ENCODE data around the gene RAB35.

The RAB35 gene

DNA sequence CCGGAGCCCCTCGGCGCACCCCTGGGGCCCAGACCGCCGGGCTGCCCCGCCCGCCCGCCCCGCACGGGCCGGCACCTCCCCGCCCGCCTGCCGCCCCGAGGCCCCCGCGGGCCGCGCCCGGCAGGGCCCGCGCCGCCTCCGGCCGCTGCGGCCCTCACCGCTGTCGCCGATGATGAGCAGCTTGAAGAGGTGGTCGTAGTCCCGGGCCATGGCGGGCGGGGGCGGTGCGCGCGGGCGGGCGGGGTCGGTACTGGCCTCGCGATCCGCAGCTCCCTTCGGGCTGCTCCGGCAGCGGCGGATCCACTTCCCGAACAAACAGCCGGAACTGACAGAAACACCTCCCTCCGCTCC is at the start of gene RAB35:
RAB35 (minus strand) TSS at position 313 of the 351 bp plus-strand sequence; CDS start at position 210, 103 bp downstream.
- FAIRE-seq, result no peak

DNA sequence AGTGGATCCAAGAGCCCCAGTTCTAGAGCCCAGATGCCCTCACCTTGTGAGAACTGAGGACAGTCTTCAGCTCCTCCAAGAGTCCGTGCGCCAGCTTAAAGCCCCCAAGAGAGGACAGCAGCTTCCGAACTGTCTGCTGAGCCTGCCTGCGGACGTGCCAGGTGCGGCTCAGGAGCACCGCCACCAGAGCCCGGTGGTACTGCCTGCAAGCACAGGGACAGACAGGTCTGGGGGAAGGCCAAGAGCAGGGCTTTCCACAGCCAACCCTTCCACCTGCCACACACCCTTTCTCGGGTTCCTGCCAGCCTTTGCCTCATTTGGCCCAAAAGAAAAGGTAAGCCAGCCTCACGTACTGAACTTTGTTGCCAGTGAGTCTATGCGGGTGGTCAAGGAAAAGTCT is 47.7 kb upstream of the RAB35 start:
- no peak for FAIRE-seq

DNA sequence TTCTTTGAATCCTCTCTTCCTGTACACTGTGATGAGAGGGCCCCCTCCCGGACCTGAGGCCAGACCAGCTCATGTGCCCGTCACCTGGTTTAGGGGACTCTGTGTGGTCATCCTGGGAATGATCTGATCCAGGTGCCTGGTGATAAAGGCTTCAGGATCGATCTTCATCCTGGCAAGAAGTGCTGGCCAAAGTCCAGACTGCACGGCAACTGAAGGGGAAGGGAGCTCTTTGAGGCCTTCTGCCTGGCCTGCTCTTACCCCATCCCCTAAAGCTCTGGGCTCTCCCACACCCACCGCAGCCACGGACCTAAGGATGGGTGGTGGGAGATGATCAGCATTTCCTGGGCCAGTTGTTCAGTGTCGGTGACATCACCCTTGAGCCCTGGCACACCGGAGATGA is 46.2 kb upstream of the RAB35 start:
- no peak for FAIRE-seq

DNA sequence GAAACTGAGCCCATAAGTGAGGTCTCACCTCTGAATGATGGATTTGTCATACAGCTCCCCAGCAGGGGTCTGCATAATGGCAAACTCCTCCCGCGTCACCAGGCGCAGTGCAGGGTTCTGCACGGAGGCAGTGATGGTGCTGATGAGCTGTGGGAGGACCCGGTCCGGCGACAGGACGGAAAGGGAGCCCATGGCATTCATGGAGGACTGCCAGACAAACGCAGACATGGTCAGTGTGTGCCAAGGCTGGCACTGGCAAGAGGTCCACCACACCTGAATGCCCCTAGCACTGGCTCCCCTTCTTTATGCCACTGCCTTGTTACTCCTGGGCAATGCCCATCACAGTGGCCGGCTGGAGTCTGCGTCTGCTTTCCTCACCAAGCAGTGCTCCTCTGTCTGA is 45.3 kb upstream of the RAB35 start:
- no peak for FAIRE-seq

DNA sequence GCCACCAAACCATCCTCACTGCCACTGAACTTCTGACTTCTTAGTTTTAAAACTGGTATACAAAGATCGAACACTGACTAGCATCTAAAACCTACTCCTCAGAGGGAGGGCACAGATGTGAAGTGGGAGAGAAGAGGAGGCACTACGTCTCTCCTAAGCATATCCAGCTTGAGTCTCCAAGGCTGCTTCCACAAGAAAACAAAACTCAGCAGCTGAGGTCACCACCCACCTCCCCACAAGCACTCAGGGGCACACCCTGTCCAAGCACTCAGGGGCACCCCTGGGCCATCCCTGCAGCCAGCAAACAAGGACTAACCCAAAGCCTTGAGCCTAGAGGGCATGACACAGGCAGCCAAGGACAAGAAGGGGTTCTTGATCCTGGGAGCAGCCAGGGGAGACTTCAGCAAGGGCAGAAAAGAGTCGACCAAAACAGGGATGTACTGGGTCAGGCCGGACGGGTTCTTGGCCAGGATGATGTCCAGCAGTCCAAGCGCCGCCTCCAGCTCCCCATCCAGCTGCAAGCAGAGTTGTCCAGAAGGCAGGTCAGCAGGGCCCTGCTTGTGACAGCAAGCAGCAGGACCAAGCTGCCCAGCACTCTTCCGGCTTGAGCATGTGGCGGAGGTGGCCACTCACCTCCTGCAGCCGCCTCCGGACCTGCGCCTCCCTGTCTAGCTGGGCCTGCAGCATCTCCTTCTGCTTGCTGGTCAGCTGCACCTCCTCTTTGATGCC is 43.1 kb upstream of the RAB35 start:
- FAIRE-seq, result no peak

DNA sequence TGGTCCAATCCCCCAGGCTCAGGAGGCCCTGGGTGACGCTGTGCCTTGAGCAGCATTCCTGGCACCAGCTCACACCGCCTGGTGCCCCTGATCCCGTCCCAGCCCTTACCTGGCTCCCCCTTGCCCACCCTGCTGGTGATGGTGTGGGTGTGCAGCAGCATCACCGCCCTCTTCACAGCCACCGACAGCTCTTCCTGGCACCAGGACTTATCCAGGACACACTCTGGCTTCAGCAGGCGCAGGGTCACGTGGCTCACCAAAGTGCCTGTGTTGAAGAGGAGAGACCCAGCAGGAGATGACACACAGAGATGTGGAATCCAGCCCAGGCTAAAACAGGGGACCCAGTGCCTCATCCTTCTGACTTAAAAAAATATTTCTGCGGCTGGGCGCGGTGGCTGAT is 41.8 kb upstream of the RAB35 start:
- no peak for FAIRE-seq

DNA sequence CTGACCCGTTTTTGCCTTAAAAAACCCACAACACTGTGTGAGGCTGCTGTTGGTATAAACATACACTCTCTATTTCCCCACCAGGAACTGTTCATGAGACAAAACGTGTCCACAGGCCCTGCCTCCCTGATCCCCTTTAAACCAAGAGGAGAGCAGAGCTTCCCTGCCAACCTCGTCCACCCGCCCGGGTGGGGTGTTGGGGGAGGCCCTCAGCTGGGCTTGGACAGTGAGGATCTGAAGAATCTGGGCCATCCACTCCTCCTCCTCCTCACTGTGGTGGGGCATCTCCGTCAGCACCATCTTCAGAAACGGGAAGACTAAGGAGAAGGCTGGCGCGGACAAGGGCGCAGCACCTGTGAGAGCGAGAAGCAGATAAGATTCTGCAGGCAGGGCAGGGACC is 41.1 kb upstream of the RAB35 start:
- no peak for FAIRE-seq

DNA sequence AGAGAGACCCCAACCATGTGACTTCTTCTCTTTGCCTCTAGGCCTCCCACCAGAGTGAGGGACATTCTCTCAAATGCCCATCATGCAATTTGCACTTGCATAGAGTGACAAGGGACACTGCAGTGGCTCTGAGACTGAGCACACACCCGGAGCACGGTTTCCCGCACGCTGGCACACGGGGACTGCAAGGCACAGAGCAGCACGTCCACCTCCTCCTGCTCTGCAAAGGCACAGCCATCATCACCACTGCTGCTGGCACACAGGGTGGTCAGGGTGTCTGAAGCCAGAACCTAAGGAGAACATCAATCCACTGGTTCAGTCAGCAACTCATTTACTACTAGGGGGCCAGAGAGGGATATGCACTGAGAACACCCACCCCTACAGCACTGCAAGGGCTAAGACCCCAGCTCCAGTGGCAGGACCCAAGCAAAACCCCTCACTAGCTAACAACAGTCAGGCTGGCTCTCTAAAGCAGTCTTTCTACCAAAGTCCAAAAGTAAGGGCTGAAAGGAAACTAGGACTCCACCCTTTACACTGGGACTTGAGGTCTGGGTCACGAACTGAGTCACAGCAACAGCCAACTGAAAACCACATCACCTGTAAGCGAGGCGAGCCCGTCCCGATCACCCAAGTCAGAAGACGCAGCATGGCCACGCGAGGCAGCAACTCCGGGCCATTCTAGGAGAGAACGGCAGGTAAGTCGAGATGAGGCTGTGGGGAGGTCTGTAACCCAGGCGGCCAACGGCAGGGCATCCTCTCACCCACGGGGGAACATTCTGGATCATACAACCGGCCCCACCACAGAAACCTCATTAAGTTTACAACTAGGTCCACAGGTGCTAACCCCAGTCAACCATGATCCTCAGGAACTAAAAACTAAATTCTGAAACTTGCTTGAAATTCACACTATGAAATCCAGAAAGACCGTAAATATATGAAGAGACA is 40.0 kb upstream of the RAB35 start:
- no peak for FAIRE-seq

DNA sequence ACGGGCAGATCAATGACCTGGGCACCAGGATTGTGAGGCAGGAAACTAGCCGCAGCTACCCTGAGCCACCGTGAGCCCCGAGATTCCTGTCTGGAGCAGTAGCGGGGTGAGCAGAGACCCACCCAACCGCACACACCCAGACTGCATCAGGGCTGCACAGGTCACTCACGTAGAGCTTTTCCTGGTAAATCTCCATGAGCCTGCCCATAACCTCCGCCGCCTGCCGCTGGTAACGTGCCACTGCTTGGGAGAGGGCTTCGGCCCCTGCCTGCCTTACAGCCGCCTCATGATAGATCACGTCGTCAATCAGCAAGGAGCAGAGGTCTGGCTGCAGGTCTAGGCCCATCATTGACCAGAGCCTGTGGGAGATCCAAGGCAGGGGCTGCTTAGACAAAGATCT is 38.5 kb upstream of the RAB35 start:
- no peak for FAIRE-seq

DNA sequence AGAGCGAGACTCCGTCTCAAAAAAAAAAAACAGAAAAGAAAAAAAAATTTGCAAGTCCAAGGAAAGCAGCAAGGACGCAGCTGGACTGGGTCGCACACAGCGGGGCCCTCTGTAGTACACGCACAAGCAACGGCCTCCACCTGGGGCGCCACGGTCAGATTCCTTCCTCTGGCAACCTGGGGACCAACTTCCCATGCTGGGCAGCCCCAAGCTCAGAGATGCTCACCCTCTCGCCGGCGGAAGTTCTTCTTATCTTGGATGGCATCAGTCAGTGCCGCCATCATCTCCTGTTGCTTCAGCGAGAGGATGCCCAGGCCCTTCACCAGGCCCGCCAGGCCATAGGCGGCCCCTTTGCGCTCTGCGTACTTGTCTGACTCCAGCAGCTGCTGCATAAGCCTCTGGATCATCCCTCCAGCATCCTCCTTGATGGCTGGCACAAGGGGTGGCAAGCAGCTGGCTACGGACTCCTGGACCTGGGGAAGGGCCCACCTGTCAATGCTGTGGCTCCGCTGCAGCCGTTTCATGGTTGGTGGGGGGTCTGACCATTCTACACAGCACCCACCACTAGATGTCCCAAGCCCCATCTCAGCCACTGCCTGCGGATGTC is 34.5 kb upstream of the RAB35 start:
- no peak for FAIRE-seq

DNA sequence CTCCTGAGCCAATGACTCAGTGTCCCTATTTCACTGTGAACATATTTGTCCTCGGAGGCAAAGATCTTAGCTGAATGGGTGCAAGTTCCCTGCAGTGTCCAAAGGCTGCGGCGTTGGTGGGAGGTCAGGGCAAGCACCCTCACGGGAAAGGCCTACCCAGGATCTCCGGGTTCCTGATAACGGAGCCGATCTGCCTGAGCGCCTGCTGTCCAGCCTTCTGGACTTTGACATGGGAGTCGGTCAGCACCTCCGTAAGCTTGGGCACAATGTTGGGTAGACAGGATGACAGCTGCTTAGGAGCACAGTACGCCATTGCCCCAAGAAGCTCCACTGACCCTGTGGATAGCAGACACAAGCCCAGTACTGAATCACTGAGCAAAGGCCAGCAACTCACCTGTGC is 31.5 kb upstream of the RAB35 start:
- no peak for FAIRE-seq

DNA sequence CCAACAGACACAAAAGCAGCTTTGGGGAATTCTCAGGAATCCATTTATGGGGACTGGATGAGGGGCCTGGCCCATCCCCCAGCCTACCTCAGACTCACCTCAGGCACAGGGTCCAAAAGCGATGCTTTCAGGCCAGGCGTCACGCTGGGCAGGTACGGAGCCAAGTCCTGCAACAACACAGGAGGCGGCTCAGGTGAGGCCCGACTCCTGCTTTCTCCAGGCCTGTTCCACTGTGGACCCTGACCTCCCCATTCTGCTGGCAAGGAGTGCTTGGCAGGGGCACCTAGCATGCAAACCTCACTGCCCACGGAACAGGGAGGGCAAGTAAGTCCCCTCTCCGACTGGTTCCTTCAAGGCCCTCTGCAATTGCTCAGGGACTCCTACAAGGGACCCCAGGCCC is 28.6 kb upstream of the RAB35 start:
- no peak for FAIRE-seq

DNA sequence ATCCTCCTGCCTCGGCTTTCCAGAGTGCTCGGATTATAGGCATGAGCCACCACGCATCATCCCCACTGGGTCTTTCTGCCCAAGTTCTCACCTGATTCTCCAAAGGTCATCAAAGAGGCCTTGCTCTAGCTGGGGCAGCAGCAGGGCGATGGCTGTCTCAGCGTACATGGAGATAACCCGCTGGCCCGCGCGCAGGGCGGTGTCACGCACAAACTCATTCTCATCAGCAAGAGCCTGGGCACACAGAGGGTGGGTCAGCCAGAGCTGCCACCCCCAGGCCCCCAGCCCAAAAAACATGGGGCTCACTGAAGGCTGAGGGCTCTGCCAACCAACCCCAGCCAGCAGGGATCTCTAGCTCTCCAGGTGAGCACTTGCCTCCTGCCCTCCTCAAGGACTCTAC is 27.7 kb upstream of the RAB35 start:
- no peak for FAIRE-seq

DNA sequence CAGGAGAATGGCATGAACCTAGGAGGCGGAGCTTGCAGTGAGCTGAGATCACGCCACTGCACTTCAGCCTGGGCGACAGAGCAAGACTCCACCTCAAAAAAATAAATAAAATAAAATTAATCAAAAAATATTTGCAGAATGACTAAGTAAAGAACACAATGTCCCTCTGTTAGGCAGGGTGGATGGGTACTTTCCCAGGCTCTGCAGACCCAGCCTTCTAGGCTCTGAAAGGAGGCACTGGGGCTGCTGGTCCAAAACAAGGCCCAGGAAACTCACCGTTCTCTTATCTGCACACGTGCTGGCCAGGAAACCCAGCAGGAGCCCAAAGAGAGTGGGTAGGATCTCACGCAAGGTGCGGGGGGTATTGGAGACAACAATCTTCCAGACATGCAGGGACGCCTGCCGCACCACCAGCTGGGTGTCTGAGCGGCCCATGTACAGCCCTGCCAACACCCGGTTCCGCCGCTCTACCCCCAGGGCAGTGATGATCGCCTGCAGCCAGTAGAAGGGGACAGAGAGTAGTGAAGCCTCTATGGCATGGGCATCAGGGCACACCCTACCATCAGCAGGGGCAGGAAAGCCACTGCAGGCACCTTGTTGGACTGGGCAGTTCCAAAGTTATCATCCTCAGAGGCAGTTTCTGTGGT is 25.8 kb upstream of the RAB35 start:
- no peak for FAIRE-seq

DNA sequence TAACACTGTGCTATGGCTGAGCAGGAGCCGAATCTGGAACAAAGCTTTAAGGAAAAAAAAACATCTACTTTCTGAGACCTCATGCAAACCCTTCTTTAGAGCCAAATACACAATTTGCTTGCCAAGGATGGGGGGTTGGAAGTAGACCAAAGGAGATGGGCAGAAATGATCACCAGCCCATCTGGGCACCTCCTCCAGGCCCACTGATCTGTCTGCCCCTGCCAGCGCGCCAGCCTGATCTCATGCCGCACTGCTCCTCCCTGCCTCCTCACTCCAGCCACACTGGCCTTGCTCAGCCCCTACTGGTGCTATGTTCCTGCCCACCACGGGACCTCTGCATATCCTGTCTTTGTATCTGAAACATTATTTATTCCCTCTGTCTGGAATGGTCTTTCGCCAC is 24.8 kb upstream of the RAB35 start:
- FAIRE-seq, result no peak

DNA sequence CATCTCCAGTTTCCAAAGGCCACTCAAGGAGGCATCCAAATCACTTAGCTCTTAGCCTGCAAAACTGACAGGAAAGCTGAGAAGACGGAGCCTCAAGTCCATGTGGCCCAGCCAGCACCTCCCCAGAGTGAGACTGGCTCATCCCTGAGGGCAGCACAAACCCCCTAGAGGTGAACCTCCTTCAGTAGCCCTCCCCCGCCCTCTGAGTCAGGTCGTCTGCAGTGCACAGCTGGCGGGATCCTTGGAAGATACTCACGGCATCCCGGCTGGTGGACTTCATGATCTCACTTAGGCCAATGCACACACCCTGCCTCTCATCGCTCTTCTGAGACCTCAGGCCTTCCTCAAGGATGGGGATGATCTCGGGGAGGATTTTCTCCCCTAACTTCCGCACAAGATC is 24.1 kb upstream of the RAB35 start:
- FAIRE-seq, result no peak

DNA sequence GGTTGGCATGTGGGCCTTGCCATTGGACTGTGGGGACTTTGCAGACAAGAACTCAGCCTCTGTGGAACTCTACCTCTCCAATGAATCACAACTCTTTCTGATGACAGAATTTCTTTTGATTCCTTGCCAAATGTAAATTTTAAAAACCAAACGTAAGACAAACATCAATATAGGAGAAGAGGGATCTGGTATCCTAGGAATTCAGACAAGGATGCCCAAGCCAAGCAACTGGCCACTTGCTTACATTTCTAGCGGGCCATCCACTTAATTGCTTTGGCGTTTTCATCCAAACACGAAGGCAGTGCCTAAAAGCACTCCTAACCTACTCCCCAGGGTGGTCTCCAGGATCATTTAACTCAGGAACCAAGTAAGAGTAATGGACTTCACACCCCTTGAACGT is 23.4 kb upstream of the RAB35 start:
- FAIRE-seq, result no peak

DNA sequence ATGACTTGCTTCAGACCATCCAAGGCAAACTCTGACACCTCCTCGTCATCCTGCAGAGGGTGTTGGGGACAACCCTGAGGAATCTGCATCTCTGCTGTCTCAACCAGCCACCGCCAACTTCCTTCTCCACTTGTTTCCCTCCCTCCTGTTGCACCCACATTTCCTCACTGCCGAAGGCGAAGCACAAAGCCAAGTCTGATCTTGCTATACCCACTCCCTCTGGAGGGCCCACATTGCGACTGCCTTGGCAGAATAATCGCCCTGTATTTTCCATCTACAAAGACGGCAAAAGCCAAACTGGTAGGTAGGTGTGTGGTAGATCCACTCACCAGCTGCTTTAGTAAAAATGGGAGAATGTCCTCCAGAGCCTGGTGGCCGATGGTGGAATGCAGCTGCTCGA is 21.8 kb upstream of the RAB35 start:
- no peak for FAIRE-seq

DNA sequence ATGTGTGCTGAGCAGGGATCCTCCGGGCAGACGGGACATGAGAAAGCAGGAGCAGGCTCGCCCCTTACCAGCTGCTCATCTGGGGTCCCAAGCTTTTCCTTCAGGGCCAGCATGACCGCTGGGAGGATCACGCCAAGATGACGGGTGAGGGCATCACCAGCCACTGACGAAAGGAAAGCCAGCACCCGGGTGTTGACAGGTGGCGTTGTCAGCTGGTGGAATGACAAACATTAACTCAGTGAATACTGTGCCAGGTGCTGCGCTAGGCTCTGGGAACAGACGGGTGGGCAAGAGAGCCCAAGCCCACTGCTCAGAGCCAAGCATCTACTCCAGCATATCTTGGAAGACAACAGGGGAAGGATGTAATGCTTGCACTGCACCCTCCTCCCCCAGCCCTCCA is 21.3 kb upstream of the RAB35 start:
- FAIRE-seq, result no peak

DNA sequence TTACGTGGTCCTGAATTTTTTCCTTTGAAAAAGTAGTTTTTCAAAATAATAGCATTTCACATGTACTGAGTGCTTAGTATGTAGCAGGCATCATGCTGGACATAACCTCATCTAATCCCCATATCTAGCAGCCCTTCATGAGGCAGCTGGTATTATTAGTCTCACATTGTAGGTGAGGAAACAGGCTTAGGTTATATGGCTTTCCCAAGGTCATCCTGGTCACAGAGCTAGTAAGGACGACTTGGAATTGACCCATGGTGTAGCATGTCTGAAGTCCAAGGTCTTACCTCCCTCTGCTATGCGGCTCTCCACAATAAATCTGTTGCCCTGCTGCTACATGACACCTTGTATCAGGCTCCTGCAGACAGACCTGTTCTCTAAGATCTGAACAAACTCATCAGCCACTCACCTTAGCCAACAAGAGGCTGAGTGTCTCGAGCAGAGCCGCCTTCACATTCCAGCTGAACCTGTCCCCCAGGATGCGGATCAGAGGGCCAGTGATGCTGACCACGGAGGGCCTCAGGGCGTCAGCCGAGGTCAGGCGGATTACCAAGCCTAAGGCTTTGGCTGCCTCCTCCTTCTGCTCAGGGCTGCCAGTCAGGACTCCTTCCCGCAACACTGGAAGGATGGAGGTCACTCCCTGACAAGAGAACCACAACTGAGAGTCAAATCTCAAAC is 19.7 kb upstream of the RAB35 start:
- FAIRE-seq, result no peak

DNA sequence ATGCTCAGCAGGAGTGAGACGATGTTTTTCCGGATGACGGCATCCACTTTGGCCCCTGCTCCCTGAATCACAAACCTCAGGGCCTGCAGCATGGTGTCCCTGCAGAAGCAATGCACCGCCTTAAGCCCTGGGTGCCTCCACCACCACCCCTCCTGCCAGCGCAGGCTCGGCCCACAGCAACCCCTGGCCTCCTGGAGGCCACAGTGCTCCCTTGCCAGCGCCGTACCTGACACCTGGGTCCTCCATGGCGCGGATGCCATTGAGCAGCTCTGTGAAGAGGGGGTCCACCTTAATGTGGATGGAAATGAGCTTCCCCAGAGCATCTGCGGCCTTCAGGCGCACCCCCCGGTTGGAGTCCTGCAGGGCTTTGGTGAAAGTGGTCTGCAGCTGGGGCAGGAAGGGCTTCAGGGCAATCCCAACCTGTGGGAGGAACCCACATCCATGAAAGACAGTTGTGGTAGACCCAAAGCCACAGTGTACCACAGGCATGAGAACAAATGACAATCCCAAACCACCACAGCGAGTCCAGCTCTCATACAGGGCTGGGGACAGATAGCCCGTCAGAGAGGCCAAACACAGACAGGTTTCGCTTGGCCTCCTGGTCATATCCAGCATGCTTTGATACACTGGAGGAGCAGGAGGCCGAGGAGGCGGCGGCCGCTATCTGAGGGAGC is 17.9 kb upstream of the RAB35 start:
- FAIRE-seq, result no peak

DNA sequence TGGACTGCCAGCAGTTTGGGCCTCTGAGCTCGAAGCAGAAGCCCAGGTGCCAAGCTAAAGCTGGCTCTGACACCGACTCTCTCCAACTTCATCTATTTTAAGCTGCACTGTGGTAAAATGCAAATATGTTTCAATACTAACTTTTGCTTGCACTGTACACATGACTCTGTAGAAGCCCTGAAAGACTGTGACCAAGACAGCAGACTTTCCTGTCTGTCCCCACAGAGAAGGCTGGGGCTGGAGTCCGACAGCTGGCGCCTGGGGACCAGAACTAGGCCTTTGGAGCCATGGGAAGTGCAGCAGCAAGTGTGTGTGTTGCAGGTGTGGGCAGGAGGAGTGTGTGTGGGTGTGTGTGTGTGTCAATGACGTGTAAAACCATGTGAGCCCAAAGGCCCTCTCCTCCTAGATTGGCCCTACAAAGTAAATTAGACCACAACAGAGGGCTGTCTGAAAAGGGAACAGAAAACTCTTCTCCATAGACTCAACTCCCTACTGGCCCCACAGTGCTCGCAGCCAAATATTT is 16.4 kb upstream of the RAB35 start:
- no peak for FAIRE-seq
